HCEC 1CT (cell line): ENCODE measurements around the gene AXIN1.

Experiments used
- DNase-seq: peaks from one replicate; pipeline ENCODE4 v3.0.0-alpha.2; 2017

The AXIN1 gene

GRCh38 chr16:297832-298231 lies 54.7 kb downstream of the AXIN1 start:
- no peak for DNase-seq

- DNase-seq = no peak
These were observed 55.6 kb downstream of the AXIN1 start for GRCh38 chr16:296806-297510.

GRCh38 chr16:296276-296675 lies 56.2 kb downstream of the AXIN1 start:
- DNase-seq = no peak

GRCh38 chr16:293043-293775 lies 59.3 kb downstream of the AXIN1 start:
- DNase-seq = no peak

- no peak for DNase-seq
These were observed 61.0 kb downstream of the AXIN1 start for GRCh38 chr16:291539-291938.

- DNase-seq = no peak
These were observed 61.7 kb downstream of the AXIN1 start for GRCh38 chr16:290681-291405.

- no peak for DNase-seq
These were observed 62.4 kb downstream of the AXIN1 start for GRCh38 chr16:290015-290680.

- DNase-seq = no peak
These were observed 63.0 kb downstream of the AXIN1 start for GRCh38 chr16:289395-289997.

GRCh38 chr16:287981-288920 lies 64.3 kb downstream of the AXIN1 start:
- DNase-seq = no peak

GRCh38 chr16:287298-287811 lies 65.2 kb downstream of the AXIN1 start:
- no peak for DNase-seq

GRCh38 chr16:286491-287297 lies 65.8 kb downstream of the AXIN1 start:
- DNase-seq = no peak

- DNase-seq = no peak
These were observed 67.1 kb downstream of the AXIN1 start for GRCh38 chr16:285146-286055.

GRCh38 chr16:284204-285120 lies 68.1 kb downstream of the AXIN1 start:
- DNase-seq = no peak

- no peak for DNase-seq
These were observed 69.3 kb downstream of the AXIN1 start, which contains the start of gene PDIA2 for GRCh38 chr16:283033-283805. Gene PDIA2 (plus strand): TSS chr16:283164. CDS start chr16:283170, 6 bp downstream.

- DNase-seq = no peak
These were observed 70.0 kb downstream of the AXIN1 start for GRCh38 chr16:282491-282890.

GRCh38 chr16:281660-282255 lies 70.8 kb downstream of the AXIN1 start:
- no peak for DNase-seq
